HepG2 (cell line): ENCODE results near the gene VAMP4. TPM values are rescaled to one million over a fixed set of nuclear protein-coding genes. Genes with fewer than 3 reads are reported as not detected.

Experiments used
- AKNA ChIP-seq: sonication (generic); formaldehyde crosslinking; IDR thresholded peaks from 2 replicates; pipeline ENCODE4 v1.4.0; 2020; ENCODE audit warnings: missing genetic modification reagents, borderline replicate concordance
- ATF2 ChIP-seq: sonication (generic); formaldehyde crosslinking; IDR thresholded peaks from 2 replicates; pipeline ENCODE4 v1.4.0; 2020; ENCODE audit warnings: missing genetic modification reagents
- CREM ChIP-seq, 2 experiments: sonication (generic) in 1 of 2; formaldehyde crosslinking in 1 of 2; IDR thresholded peaks; 2 replicates each; pipeline versions ENCODE4 v1.4.0 to v1.6.1; 2016 to 2020; ENCODE audit warnings: antibody characterized with exemption in 1 of 2, mild to moderate bottlenecking in 1 of 2, missing genetic modification reagents in 1 of 2
- DRAP1 ChIP-seq: IDR thresholded peaks from 2 replicates; pipeline ENCODE4 v1.6.1; 2016; ENCODE audit warnings: missing genetic modification reagents, missing compliant biosample characterization
- HOXA7 ChIP-seq: sonication (generic); formaldehyde crosslinking; IDR thresholded peaks from 2 replicates; pipeline ENCODE4 v1.8.1; 2022; ENCODE audit warnings: mild to moderate bottlenecking, missing genetic modification reagents, moderate library complexity
- KDM3A ChIP-seq: IDR thresholded peaks from 2 replicates; pipeline ENCODE4 v1.6.1; 2018; ENCODE audit warnings: low read depth, missing compliant biosample characterization
- MXD4 ChIP-seq: IDR thresholded peaks from 2 replicates; pipeline ENCODE4 v1.6.1; 2016; ENCODE audit warnings: mild to moderate bottlenecking, missing biosample characterization, missing genetic modification reagents
- PRDM4 ChIP-seq: sonication (generic); formaldehyde crosslinking; IDR thresholded peaks from 2 replicates; pipeline ENCODE4 v1.9.0; 2021; ENCODE audit warnings: missing genetic modification reagents, borderline replicate concordance
- STAT6 ChIP-seq: sonication (generic); formaldehyde crosslinking; IDR thresholded peaks from 2 replicates; pipeline ENCODE4 v1.4.0; 2020; ENCODE audit warnings: missing genetic modification reagents, mild to moderate bottlenecking, borderline replicate concordance
- TFDP2 ChIP-seq: sonication (generic); formaldehyde crosslinking; IDR thresholded peaks from 2 replicates; pipeline ENCODE4 v1.4.0; 2020; ENCODE audit warnings: missing genetic modification reagents
- TSC22D2 ChIP-seq: sonication (generic); formaldehyde crosslinking; IDR thresholded peaks from 2 replicates; pipeline ENCODE4 v1.5.1; 2020; ENCODE audit warnings: missing genetic modification reagents, mild to moderate bottlenecking, borderline replicate concordance
- ZKSCAN1 ChIP-seq: fragments of 150-350 bp; IDR thresholded peaks from 2 replicates; pipeline ENCODE4 v1.6.1; 2014; ENCODE audit warnings: low read length
- ZNF138 ChIP-seq: sonication (generic); formaldehyde crosslinking; IDR thresholded peaks from 2 replicates; pipeline ENCODE4 v1.5.0; 2020; ENCODE audit warnings: mild to moderate bottlenecking, low read depth, missing genetic modification reagents
- ZNF724P ChIP-seq: sonication (generic); formaldehyde crosslinking; IDR thresholded peaks from 2 replicates; pipeline ENCODE4 v1.8.0; 2022; ENCODE audit warnings: missing genetic modification reagents, borderline replicate concordance
- polyA plus RNA-seq, 8 experiments: library from polyadenylated mRNA; depleted of rRNA in 3 of 8; stranded (reverse) in 7 of 8; unstranded in 1 of 8; fragments of >200 nt; fragmentation: Illumina TruSeq in 4 of 8; extraction: Trizol in 4 of 8; gene quantifications; 2 replicates each; pipeline versions ENCODE4 v1.2.1 to v1.2.3, GENCODE V29; 2011 to 2016; ENCODE audit warnings: low read depth in 4 of 8, missing spikeins in 1 of 8, mixed read lengths in 1 of 8; ENCODE audit not compliant: insufficient read depth in 1 of 8
- total RNA-seq, 5 experiments: library from RNA; depleted of rRNA; stranded (reverse); fragments of >200 nt; fragmentation: Illumina TruSeq; extraction: Trizol; gene quantifications; 2 replicates each; pipeline ENCODE4 v1.2.3, GENCODE V29; 2016; ENCODE audit warnings: low read depth in 1 of 5

VAMP4 gene
- total and polyA plus RNA-seq, 2 of the 13 experiments (the other 11 are each of a cell fraction or from before 2014, with no cell fraction given): 1.4 to 2.0 TPM

GRCh38 chr1:171781176-171781875 lies 39.5 kb upstream of the VAMP4 start, which contains the start of gene METTL13 (continued):
- TF ChIP-seq PRDM4 (CRISPR knock-in tag): no peak
- peak; percentile 83 for TF ChIP-seq TFDP2 (CRISPR knock-in tag)
- peak; percentile 77; the same call in 1 of the 2 replicates for TF ChIP-seq STAT6 (CRISPR knock-in tag)
- no peak for TF ChIP-seq HOXA7
- TF ChIP-seq AKNA: no peak
- TF ChIP-seq CREM (IDR thresholded peaks at IDR 0.05): peak; percentile 95
- TF ChIP-seq CREM (CRISPR knock-in tag; IDR thresholded peaks at IDR 0.05): peak; percentile 41; the same call in 1 of the 2 replicates
- TF ChIP-seq ZKSCAN1: no peak
- no peak; the same call in 1 of the 2 replicates for TF ChIP-seq MXD4 (CRISPR knock-in tag)
- TF ChIP-seq ZNF724P (CRISPR knock-in tag): 0 out of 2 replicates have a peak, but pooled peaks have one; percentile 83
- no peak for TF ChIP-seq ZNF138
- TF ChIP-seq TSC22D2 (CRISPR knock-in tag): no peak
- peak; percentile 67; the same call in 1 of the 2 replicates for TF ChIP-seq KDM3A
- peak; percentile 47; the same call in 1 of the 2 replicates for TF ChIP-seq ATF2 (CRISPR knock-in tag)
- TF ChIP-seq DRAP1 (CRISPR knock-in tag): peak; percentile 87
